ENCODE results near the gene ELAVL4.

Gene ELAVL4

DNA sequence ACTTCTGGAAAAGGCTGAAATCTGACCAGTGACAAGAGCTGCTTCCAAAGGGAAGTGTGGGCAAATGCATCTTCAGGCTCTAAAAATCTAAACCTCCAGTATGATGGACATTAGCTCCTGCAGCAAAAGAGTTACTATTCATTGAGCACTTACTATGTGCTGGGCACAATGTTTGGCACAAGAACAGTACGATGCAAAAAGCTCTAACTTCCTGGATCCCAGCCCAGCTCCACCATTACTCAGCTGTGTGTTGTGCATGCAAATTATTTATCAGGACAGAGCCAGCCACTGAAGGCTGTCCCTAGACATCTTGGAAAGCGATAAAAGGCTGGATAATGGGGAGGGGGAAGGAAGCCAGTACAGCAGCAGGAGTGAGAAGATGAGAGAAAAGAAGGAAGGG is 143.5 kb downstream of the ELAVL4 start:
- no peak for DNase-seq (ENCODE audit: low spot score)
